Naive thymus-derived CD4-positive, alpha-beta T cell (primary cell): ENCODE results near the gene PLD3. TPM values are rescaled to one million over a fixed set of nuclear protein-coding genes. Genes with fewer than 3 reads are reported as not detected.
"Not testable (repeated sequence)": the region's sequence is repeated elsewhere in the genome, so short reads cannot be mapped to it uniquely, and the experiment has no call there.

Experiments
- ATAC-seq: fragments of 150-1000 bp; cut with Tn5 transposase; 2 replicates; pipeline ENCODE4 v1.10.0; 2021; ENCODE audit warnings: mild to moderate bottlenecking, moderate library complexity
- CTCF ChIA-PET: fragments of 350-600 bp; sonication (Branson Sonifier 250); formaldehyde crosslinking; loops from one replicate; lab custom pipeline; 2021; ENCODE audit warnings: antibody characterized with exemption; lab: Charles Lee
- POLR2A ChIA-PET: fragments of 350-600 bp; sonication (Branson Sonifier 250); formaldehyde crosslinking; loops from one replicate; lab custom pipeline; 2021; ENCODE audit warnings: antibody characterized with exemption, inconsistent platforms; lab: Charles Lee
- DNase-seq, 9 donors: peaks; one replicate each; pipeline versions ENCODE4 v3.0.0 to v3.0.0-alpha.2; 2020 to 2022; ENCODE audit warnings: mixed read lengths in 1 of 9
- H3K27ac ChIP-seq: one replicate; pipeline ENCODE4 v1.7.0; 2013; ENCODE audit warnings: mild to moderate bottlenecking, low read depth, low read length, moderate library complexity
- H3K27me3 ChIP-seq, 2 donors: one replicate each; pipeline ENCODE4 v1.7.0; 2013; ENCODE audit warnings: low read length in 2 of 2, mild to moderate bottlenecking in 2 of 2, moderate library complexity in 2 of 2; ENCODE audit not compliant: control insufficient read depth in 2 of 2, insufficient read depth in 2 of 2
- H3K36me3 ChIP-seq, 3 experiments: 1 replicate in 2 of 3; 2 replicates in 1 of 3; pipeline ENCODE4 v1.7.0; 2013; ENCODE audit warnings: low read length in 3 of 3, mild to moderate bottlenecking in 3 of 3, moderate library complexity in 1 of 3; ENCODE audit not compliant: insufficient read depth in 3 of 3, control insufficient read depth in 2 of 3
- H3K4me1 ChIP-seq, 2 donors: one replicate each; pipeline ENCODE4 v1.7.0; 2013; ENCODE audit warnings: low read length in 2 of 2, mild to moderate bottlenecking in 2 of 2, moderate library complexity in 1 of 2; ENCODE audit not compliant: control insufficient read depth in 2 of 2, insufficient read depth in 2 of 2
- H3K4me3 ChIP-seq: 2 replicates; pipeline ENCODE4 v1.7.0; 2013; ENCODE audit warnings: mild to moderate bottlenecking, low read length
- H3K9me3 ChIP-seq, 3 experiments: 1 replicate in 2 of 3; 2 replicates in 1 of 3; pipeline ENCODE4 v1.7.0; 2013; ENCODE audit warnings: low read length in 3 of 3; ENCODE audit not compliant: control insufficient read depth in 2 of 3
- H3K27ac Mint-ChIP-seq, 9 donors: one replicate each; pipeline ENCODE4 v1.8.0; 2020 to 2022; ENCODE audit warnings: mixed read lengths in 9 of 9, mild to moderate bottlenecking in 8 of 9, moderate library complexity in 5 of 9, inconsistent platforms in 2 of 9
- H3K27me3 Mint-ChIP-seq, 5 donors: one replicate each; pipeline ENCODE4 v1.8.0; 2021 to 2022; ENCODE audit warnings: mixed read lengths in 5 of 5, mild to moderate bottlenecking in 1 of 5
- H3K36me3 Mint-ChIP-seq, 5 donors: one replicate each; pipeline ENCODE4 v1.8.0; 2020 to 2022; ENCODE audit warnings: mixed read lengths in 5 of 5, mild to moderate bottlenecking in 3 of 5, inconsistent platforms in 1 of 5
- H3K4me1 Mint-ChIP-seq, 7 donors: one replicate each; pipeline ENCODE4 v1.8.0; 2020 to 2022; ENCODE audit warnings: mixed read lengths in 7 of 7, mild to moderate bottlenecking in 3 of 7, inconsistent platforms in 1 of 7
- H3K4me3 Mint-ChIP-seq, 10 donors: one replicate each; pipeline ENCODE4 v1.8.0; 2020 to 2022; ENCODE audit warnings: mild to moderate bottlenecking in 10 of 10, mixed read lengths in 10 of 10, moderate library complexity in 6 of 10, inconsistent platforms in 2 of 10
- H3K9me3 Mint-ChIP-seq, 11 donors: one replicate each; pipeline ENCODE4 v1.8.0; 2020 to 2022; ENCODE audit warnings: mixed read lengths in 11 of 11, mild to moderate bottlenecking in 4 of 11, inconsistent platforms in 1 of 11, moderate library complexity in 1 of 11
- intact Hi-C, 2 donors: fragments of 100-400 bp; cut with micrococcal nuclease; formaldehyde crosslinking; loops; one replicate each; pipeline ENCODE4 v1.15.1; 2023
- polyA plus RNA-seq, 2 donors: library from polyadenylated mRNA; unstranded; fragments of 300-500 nt; fragmentation: Illumina TruSeq; gene quantifications; one replicate each; pipeline ENCODE4 v1.2.3, GENCODE V29; 2021
- total RNA-seq, 6 experiments: library from RNA in 5 of 6; stranded (reverse) in 5 of 6; gene quantifications; 1 replicate in 5 of 6; 2 replicates in 1 of 6; pipeline ENCODE4 v1.2.3 and lab custom pipeline; 2021 to 2026

PLD3 gene
- total and polyA plus RNA-seq, 7 experiments from 2014 or later, result 60.1 to 137 (median 85.8) TPM

DNA sequence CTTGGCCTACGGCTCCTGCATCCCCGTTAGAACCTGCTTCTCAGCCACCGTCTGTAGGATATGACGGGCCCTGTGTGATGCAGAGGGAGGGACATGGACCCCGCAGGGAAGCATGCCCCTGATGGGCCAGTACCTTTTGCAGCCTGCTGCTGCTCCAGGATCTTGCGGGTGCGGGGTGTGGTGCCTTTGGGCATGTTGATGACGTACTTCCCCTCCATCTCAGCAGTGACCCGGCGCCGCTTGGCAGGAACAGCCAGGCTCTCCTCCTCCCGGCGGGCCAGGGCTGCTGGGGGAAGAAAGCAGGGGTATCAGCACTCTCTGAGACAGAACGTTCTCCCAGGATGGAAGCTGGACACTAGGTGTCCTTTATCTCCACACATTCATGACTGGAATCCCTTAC, 22.3 kb upstream of the PLD3 start:
- ATAC-seq (no peak), DNase-seq (no peak)
- H3K27me3 Mint-ChIP-seq, result no peaks in the 10 kb centered on the region
- Histone ChIP-seq H3K36me3 (peaks cover 0 to 91% (median 8%) of the 10 kb centered on the region in 3 experiments), H3K4me3 (no peak overlapping the region), H3K9me3 (no peaks in the 10 kb centered on the region), H3K27me3 (no peaks in the 10 kb centered on the region), H3K27ac (no peak overlapping the region), H3K4me1 (no peaks in the 10 kb centered on the region)
- H3K36me3 Mint-ChIP-seq, result peaks cover 3 to 54% (median 19%) of the 10 kb centered on the region in 5 donors
- no peak overlapping the region for H3K27ac Mint-ChIP-seq
- H3K4me1 Mint-ChIP-seq, result peaks cover 0 to 5% (median 0%) of the 10 kb centered on the region in 7 donors
- no peaks in the 10 kb centered on the region for H3K9me3 Mint-ChIP-seq
- ChIA-PET CTCF (interaction anchor here (0.6 kb wide), 1 partner anchor 1364 kb away, joined by 3 read pairs; no protein-coding TSS in a partner anchor), POLR2A (no interaction called here)
- H3K4me3 Mint-ChIP-seq, result no peak overlapping the region
- intact Hi-C loops, result no loop called here

- CTCF ChIA-PET, result no interaction called here
- Mint-ChIP-seq H3K36me3 (peaks cover 0 to 43% (median 16%) of the 10 kb centered on the region in 5 donors), H3K4me1 (peaks cover 0 to 5% (median 0%) of the 10 kb centered on the region in 7 donors), H3K9me3 (no peaks in the 10 kb centered on the region), H3K27me3 (no peaks in the 10 kb centered on the region), H3K27ac (no peak overlapping the region), H3K4me3 (no peak overlapping the region)
- DNase-seq (no peak), ATAC-seq (peak; percentile 89)
- Histone ChIP-seq H3K27ac (no peak overlapping the region), H3K4me1 (no peaks in the 10 kb centered on the region), H3K9me3 (no peaks in the 10 kb centered on the region), H3K36me3 (peaks cover 0 to 86% (median 0%) of the 10 kb centered on the region in 3 experiments), H3K4me3 (no peak overlapping the region), H3K27me3 (no peaks in the 10 kb centered on the region)
- intact Hi-C loops, result no loop called here
- POLR2A ChIA-PET, result no interaction called here
These were observed 17.4 kb upstream of the PLD3 start for GRCh38 chr19:40331052-40331451.

DNA sequence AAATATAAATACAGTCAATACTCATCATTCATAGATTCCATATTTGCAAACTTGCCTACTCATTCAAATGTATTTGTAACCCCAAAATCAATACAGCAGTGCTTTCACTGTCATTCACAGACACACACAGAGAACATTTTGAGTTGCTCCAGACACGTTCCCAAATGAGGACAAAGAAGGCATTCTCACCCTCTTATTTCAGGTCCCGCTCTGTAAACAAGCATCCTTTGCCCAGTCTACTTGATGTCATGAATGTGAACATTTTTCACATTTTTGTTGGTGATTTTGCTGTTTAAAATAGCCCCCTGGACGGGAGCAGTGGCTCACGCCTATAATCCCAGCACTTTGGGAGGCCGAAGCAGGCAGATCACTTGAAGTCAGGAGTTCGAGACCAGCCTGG, 15.8 kb upstream of the PLD3 start:
- peaks cover 0 to 5% (median 0%) of the 10 kb centered on the region in 7 donors for H3K4me1 Mint-ChIP-seq
- H3K9me3 Mint-ChIP-seq, result no peaks in the 10 kb centered on the region
- Histone ChIP-seq H3K4me3 (no peak overlapping the region), H3K27me3 (no peaks in the 10 kb centered on the region), H3K27ac (no peak overlapping the region), H3K9me3 (no peaks in the 10 kb centered on the region), H3K4me1 (no peaks in the 10 kb centered on the region), H3K36me3 (peaks cover 0 to 76% (median 0%) of the 10 kb centered on the region in 3 experiments)
- ATAC-seq, result no peak
- H3K27ac Mint-ChIP-seq, result no peak overlapping the region
- H3K4me3 Mint-ChIP-seq, result no peak overlapping the region
- H3K36me3 Mint-ChIP-seq, result peaks cover 0 to 42% (median 15%) of the 10 kb centered on the region in 5 donors
- no peaks in the 10 kb centered on the region for H3K27me3 Mint-ChIP-seq
- ChIA-PET POLR2A (no interaction called here), CTCF (no interaction called here)
- intact Hi-C loops, result no loop called here
- DNase-seq, result no peak

DNA sequence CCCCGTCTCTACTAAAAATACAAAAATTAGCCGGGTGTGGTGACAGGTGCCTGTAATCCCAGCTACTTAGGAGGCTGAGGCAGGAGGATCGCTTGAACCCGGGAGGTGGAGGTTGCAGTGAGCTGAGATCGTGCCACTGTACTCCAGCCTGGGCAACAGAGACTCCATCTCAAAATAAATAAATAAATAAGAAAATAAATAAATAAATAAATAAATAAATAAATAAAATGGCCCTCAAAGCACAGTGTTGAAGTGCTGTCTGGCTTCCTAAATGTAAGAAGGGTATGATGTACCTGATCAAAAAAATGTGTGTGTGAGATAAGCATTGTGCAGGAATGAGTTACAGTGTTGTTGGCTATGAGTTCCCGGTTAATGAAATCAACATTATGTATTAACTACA, 15.4 kb upstream of the PLD3 start:
- H3K27me3 Mint-ChIP-seq, CTCF ChIA-PET, DNase-seq, H3K27me3 ChIP-seq, H3K27ac ChIP-seq, H3K27ac Mint-ChIP-seq, H3K4me3 ChIP-seq, H3K4me1 ChIP-seq, ATAC-seq, H3K9me3 ChIP-seq, H3K4me3 Mint-ChIP-seq, H3K4me1 Mint-ChIP-seq, POLR2A ChIA-PET, H3K9me3 Mint-ChIP-seq, intact Hi-C loops: not testable (repeated sequence)
- peaks cover 0 to 38% (median 15%) of the 10 kb centered on the region in 5 donors for H3K36me3 Mint-ChIP-seq
- H3K36me3 ChIP-seq, result peaks cover 0 to 72% (median 0%) of the 10 kb centered on the region in 3 experiments

- H3K4me3 Mint-ChIP-seq, result no peak overlapping the region
- Histone ChIP-seq H3K36me3 (peaks cover 0 to 59% (median 0%) of the 10 kb centered on the region in 3 experiments), H3K4me3 (no peak overlapping the region), H3K4me1 (no peaks in the 10 kb centered on the region), H3K27me3 (no peaks in the 10 kb centered on the region), H3K27ac (no peak overlapping the region), H3K9me3 (no peaks in the 10 kb centered on the region)
- H3K9me3 Mint-ChIP-seq, result no peaks in the 10 kb centered on the region
- peaks cover 0 to 37% (median 15%) of the 10 kb centered on the region in 5 donors for H3K36me3 Mint-ChIP-seq
- ATAC-seq, result no peak
- intact Hi-C loops, result no loop called here
- no peak for DNase-seq
- no peak overlapping the region for H3K27ac Mint-ChIP-seq
- peaks cover 0 to 10% (median 4%) of the 10 kb centered on the region in 7 donors for H3K4me1 Mint-ChIP-seq
- CTCF ChIA-PET, result interaction anchor here (0.5 to 0.7 kb wide), 2 partner anchors 8 to 209 kb away, joined by 3 to 4 read pairs; no protein-coding TSS in a partner anchor
- POLR2A ChIA-PET, result no interaction called here
- no peaks in the 10 kb centered on the region for H3K27me3 Mint-ChIP-seq
These were observed 13.4 kb upstream of the PLD3 start for GRCh38 chr19:40335101-40335500.

DNA sequence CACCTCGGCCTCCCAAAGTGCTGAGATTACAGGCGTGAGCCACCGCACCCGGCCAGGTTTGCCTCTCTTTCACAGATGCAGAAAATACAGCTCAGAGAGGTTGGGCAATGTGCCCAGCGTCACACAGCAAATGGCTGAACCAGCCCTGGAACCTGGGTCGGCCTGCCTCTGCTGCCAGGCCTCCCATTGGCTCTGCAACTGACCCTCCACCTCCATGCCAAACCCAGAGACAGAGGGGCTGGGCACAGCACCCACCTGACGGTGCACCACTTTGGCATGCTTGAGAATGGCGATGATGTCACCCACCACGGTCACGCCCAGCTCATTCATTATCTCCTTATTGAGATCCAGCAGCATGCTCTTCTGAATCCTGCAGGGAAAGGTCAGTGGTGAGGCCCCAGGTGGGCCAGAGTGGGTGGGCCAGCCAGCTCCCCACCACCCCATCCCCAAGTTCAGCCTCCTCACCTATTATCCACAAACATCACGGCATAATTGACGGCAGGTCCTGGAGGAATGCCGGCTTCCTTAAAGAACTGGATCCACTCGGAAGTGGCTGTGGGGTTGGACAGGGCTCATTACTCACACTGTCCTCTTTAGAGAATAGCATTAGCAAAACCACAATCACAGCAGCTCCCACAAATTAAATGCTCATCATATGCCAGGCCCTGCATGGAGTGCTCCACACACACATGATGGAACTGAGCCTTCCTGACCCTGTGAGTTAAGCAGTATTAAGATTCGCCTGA, 12.5 kb upstream of the PLD3 start:
- H3K27me3 Mint-ChIP-seq, result no peaks in the 10 kb centered on the region
- Histone ChIP-seq H3K27me3 (no peaks in the 10 kb centered on the region), H3K9me3 (no peaks in the 10 kb centered on the region), H3K4me3 (no peak overlapping the region), H3K36me3 (peaks cover 0 to 53% (median 0%) of the 10 kb centered on the region in 3 experiments), H3K4me1 (no peaks in the 10 kb centered on the region), H3K27ac (no peak overlapping the region)
- ChIA-PET POLR2A (no interaction called here), CTCF (interaction anchor here (0.5 kb wide), 1 partner anchor 9 kb away, joined by 3 read pairs; no protein-coding TSS in a partner anchor)
- peaks cover 0 to 34% (median 16%) of the 10 kb centered on the region in 5 donors for H3K36me3 Mint-ChIP-seq
- DNase-seq (no peak), ATAC-seq (no peak)
- H3K9me3 Mint-ChIP-seq, result no peaks in the 10 kb centered on the region
- H3K4me3 Mint-ChIP-seq, result no peak overlapping the region
- H3K27ac Mint-ChIP-seq, result no peak overlapping the region
- intact Hi-C loops, result no loop called here
- H3K4me1 Mint-ChIP-seq, result peaks cover 0 to 10% (median 4%) of the 10 kb centered on the region in 7 donors

DNA sequence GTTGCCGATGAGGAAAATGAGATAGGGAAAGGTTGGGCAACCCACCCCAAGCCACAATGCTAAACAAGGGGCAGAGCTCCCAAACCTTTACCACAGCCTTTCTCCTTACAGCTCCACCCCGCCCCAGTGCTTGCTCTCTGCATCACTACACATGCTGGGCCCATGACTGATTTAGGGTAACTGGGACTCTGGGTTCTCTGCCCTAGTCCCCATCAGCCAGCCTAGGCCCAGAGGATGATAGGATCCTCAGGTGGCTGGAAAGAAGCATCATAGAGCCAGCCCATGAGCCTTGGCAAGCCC, 11.9 kb upstream of the PLD3 start:
- Mint-ChIP-seq H3K4me1 (peaks cover 0 to 10% (median 4%) of the 10 kb centered on the region in 7 donors), H3K27me3 (no peaks in the 10 kb centered on the region), H3K4me3 (no peak overlapping the region), H3K36me3 (peaks cover 0 to 31% (median 16%) of the 10 kb centered on the region in 5 donors), H3K27ac (no peak overlapping the region), H3K9me3 (no peaks in the 10 kb centered on the region)
- ChIA-PET CTCF (no interaction called here), POLR2A (no interaction called here)
- H3K9me3 ChIP-seq, result no peaks in the 10 kb centered on the region
- peaks cover 0 to 50% (median 0%) of the 10 kb centered on the region in 3 experiments for H3K36me3 ChIP-seq
- H3K27me3 ChIP-seq, result no peaks in the 10 kb centered on the region
- no peak overlapping the region for H3K27ac ChIP-seq
- intact Hi-C loops, result no loop called here
- ATAC-seq (no peak), DNase-seq (no peak)
- no peaks in the 10 kb centered on the region for H3K4me1 ChIP-seq
- H3K4me3 ChIP-seq, result no peak overlapping the region
